ENCODE results near the gene VAC14. TPM values are rescaled to one million over a fixed set of nuclear protein-coding genes. Genes with fewer than 3 reads are reported as not detected.

The VAC14 gene
- total RNA-seq, 4 donors from 2014 or later, result 31.1 to 47.0 (median 37.0) TPM

DNA sequence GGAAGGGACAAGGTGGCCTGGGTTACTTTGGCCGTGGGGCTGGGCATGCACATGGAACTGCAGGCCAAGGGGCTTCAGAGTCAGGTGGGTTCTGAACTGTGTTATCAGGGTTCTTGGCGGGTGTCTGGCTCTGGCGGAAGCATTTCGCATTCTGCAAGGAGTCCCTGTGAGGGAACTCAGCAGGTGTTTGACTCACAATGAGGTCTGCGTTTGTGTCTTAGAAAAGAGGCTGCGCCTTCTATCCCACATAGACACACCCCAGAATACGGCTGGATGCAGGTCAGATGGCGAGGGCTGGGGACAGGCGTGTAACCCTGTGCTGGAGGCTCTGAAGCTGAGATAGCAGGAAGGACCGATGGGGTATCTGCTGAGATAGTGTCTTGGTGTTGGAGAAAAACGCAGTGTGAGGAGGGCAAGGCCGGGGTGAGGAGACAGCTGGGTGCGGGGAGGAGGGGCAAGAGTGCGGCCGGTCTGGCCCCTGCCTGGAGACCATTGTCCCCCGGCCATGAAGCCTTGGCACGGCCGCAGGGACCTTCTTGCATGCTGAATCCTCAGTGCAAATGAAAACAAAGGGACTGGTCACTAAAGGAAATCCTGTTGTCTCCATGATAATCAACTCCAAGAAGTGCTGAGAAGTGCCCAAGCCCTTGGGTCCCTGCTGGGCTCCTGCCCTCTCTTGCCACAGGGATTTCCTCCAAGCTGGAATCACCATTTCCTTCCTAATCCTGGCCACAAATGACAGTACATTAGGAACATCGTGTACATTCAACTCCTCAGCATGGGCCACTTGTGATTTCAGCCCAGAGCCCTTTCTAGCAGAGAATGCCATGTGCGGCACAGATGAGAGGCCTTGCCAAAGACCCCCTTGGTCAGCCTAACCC is 92.4 kb downstream of the VAC14 start:
- peaks cover 54 to 96% (median 94%) of the 10 kb centered on the region in 4 donors for H3K4me1 ChIP-seq
- H3K4me3 ChIP-seq, result no peak overlapping the region
- H3K27ac ChIP-seq (replicated peaks in 1 of 4), result peak overlapping the region; percentile 91 to 99 (median 96)
- 82% methylated on average over 20 of the region's 20 CpGs for WGBS
- DNase-seq (ENCODE audit: extremely low spot score), result no peak
- H3K9me3 ChIP-seq, result no peaks in the 10 kb centered on the region
- no peaks in the 10 kb centered on the region for H3K36me3 ChIP-seq
- intact Hi-C loops (cut with DNase I), result no loop called here
- no peaks in the 10 kb centered on the region for H3K27me3 ChIP-seq
- TF ChIP-seq, protein P1, sequence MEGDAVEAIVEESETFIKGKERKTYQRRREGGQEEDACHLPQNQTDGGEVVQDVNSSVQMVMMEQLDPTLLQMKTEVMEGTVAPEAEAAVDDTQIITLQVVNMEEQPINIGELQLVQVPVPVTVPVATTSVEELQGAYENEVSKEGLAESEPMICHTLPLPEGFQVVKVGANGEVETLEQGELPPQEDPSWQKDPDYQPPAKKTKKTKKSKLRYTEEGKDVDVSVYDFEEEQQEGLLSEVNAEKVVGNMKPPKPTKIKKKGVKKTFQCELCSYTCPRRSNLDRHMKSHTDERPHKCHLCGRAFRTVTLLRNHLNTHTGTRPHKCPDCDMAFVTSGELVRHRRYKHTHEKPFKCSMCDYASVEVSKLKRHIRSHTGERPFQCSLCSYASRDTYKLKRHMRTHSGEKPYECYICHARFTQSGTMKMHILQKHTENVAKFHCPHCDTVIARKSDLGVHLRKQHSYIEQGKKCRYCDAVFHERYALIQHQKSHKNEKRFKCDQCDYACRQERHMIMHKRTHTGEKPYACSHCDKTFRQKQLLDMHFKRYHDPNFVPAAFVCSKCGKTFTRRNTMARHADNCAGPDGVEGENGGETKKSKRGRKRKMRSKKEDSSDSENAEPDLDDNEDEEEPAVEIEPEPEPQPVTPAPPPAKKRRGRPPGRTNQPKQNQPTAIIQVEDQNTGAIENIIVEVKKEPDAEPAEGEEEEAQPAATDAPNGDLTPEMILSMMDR (IDR thresholded peaks at IDR 0.05), result no peak

GRCh38 chr16:70706948-70707465 is 94.0 kb downstream of the VAC14 start:
- DNase-seq (ENCODE audit: extremely low spot score), result no peak
- no peaks in the 10 kb centered on the region for H3K27me3 ChIP-seq
- H3K27ac ChIP-seq (replicated peaks in 1 of 4), result peak overlapping the region; percentile 91 to 99 (median 96)
- peaks cover 67 to 96% (median 94%) of the 10 kb centered on the region in 4 donors for H3K4me1 ChIP-seq
- 23% methylated on average over 7 of the region's 7 CpGs for WGBS
- H3K36me3 ChIP-seq, result no peaks in the 10 kb centered on the region
- H3K4me3 ChIP-seq, result peak overlapping the region in 1 of 4 donors; percentile 9
- H3K9me3 ChIP-seq, result no peaks in the 10 kb centered on the region
- TF ChIP-seq POLR2A (IDR thresholded peaks at IDR 0.05; ENCODE audit: low read depth) (no peak), POLR2AphosphoS5 (IDR thresholded peaks at IDR 0.05) (peak in 1 of 2 donors; percentile 60), EP300 (IDR thresholded peaks at IDR 0.05) (no peak)
- TF ChIP-seq, protein P1 (IDR thresholded peaks at IDR 0.05), result no peak
- intact Hi-C loops (cut with DNase I), result no loop called here

GRCh38 chr16:70705056-70705455 is 95.9 kb downstream of the VAC14 start:
- H3K4me3 ChIP-seq, result no peak overlapping the region
- intact Hi-C loops (cut with DNase I), result no loop called here
- H3K4me1 ChIP-seq, result peaks cover 85 to 100% (median 99%) of the 10 kb centered on the region in 4 donors
- H3K27ac ChIP-seq (replicated peaks in 1 of 4), result peak overlapping the region; percentile 91 to 99 (median 96)
- no peaks in the 10 kb centered on the region for H3K36me3 ChIP-seq
- no peaks in the 10 kb centered on the region for H3K27me3 ChIP-seq
- WGBS, result 87% methylated on average over 5 of the region's 8 CpGs
- H3K9me3 ChIP-seq, result no peaks in the 10 kb centered on the region
- no peak for TF ChIP-seq POLR2A (IDR thresholded peaks at IDR 0.05; ENCODE audit: low read depth)
- TF ChIP-seq EP300 (IDR thresholded peaks at IDR 0.05), result no peak
- TF ChIP-seq POLR2AphosphoS5 (IDR thresholded peaks at IDR 0.05), result no peak
- TF ChIP-seq, protein P1 (IDR thresholded peaks at IDR 0.05), result no peak
- DNase-seq (ENCODE audit: extremely low spot score), result no peak

GRCh38 chr16:70704586-70704985 is 96.4 kb downstream of the VAC14 start:
- H3K4me1 ChIP-seq, result peaks cover 82 to 100% (median 99%) of the 10 kb centered on the region in 4 donors
- DNase-seq (ENCODE audit: extremely low spot score), result no peak
- WGBS, result no CpG with 5 or more reads among the region's 11 CpGs

More at GRCh38 chr16:70704586-70704985, 96.4 kb downstream of the VAC14 start:
- Histone ChIP-seq H3K27me3 (no peaks in the 10 kb centered on the region), H3K27ac (replicated peaks in 1 of 4) (peak overlapping the region; percentile 91 to 99 (median 96)), H3K9me3 (no peaks in the 10 kb centered on the region), H3K4me3 (no peak overlapping the region), H3K36me3 (no peaks in the 10 kb centered on the region)
- intact Hi-C loops (cut with DNase I), result no loop called here
- TF ChIP-seq POLR2A (IDR thresholded peaks at IDR 0.05; ENCODE audit: low read depth), result no peak
- no peak for TF ChIP-seq EP300 (IDR thresholded peaks at IDR 0.05)
- TF ChIP-seq, protein P1 (IDR thresholded peaks at IDR 0.05), result no peak
- TF ChIP-seq POLR2AphosphoS5 (IDR thresholded peaks at IDR 0.05), result no peak

Data from esophagus muscularis mucosa (tissue), 4 donors.